ENCODE measurements around the gene SMCHD1.

- TF ChIP-seq EZH2 (IDR thresholded peaks at IDR 0.05; ENCODE audit: insufficient read depth, low read length) (no peak), CTCF (IDR thresholded peaks at IDR 0.05; ENCODE audit: insufficient read depth, low read depth, low read length) (no peak)
Measured at GRCh38 chr18:2686349-2686968, 30.9 kb downstream of the SMCHD1 start.
